Right lobe of liver (tissue), 6 donors: ENCODE data around the gene SLC7A4. TPM values are rescaled to one million over a fixed set of nuclear protein-coding genes. Genes with fewer than 3 reads are reported as not detected.
"Not testable (repeated sequence)": the region's sequence is repeated elsewhere in the genome, so short reads cannot be mapped to it uniquely, and the experiment has no call there.

Experiments used
- ATAC-seq, 4 donors: fragments of 200-7000 bp; cut with Tn5 transposase; one replicate each; pipeline ENCODE4 v1.9.1; 2020; ENCODE audit warnings: mild to moderate bottlenecking in 4 of 4, moderate library complexity in 4 of 4
- DNase-seq, 3 donors: peaks; one replicate each; pipeline ENCODE4 v3.0.0-alpha.2; 2020
- H3K27ac ChIP-seq, 3 donors: fragments of 200-600 bp; one replicate each; pipeline ENCODE4 v1.8.0; 2022
- H3K27me3 ChIP-seq, 2 donors: fragments of 200-600 bp; one replicate each; pipeline ENCODE4 v1.8.0; 2022
- H3K36me3 ChIP-seq, 4 donors: fragments of 200-600 bp; sonication (generic) in 1 of 4; one replicate each; pipeline versions ENCODE4 v1.5.1 to v1.8.0; 2017 to 2022; ENCODE audit warnings: control low read depth in 1 of 4
- H3K4me1 ChIP-seq, 4 donors: fragments of 200-600 bp; sonication (generic) in 1 of 4; one replicate each; pipeline versions ENCODE4 v1.5.1 to v1.8.0; 2017 to 2022; ENCODE audit warnings: control low read depth in 1 of 4
- H3K4me3 ChIP-seq, 3 donors: fragments of 200-600 bp; one replicate each; pipeline ENCODE4 v1.8.0; 2022
- H3K9me3 ChIP-seq, 4 donors: fragments of 200-600 bp; sonication (generic) in 1 of 4; one replicate each; pipeline versions ENCODE4 v1.5.1 to v1.8.0; 2017 to 2022; ENCODE audit warnings: control low read depth in 1 of 4
- CTCF ChIP-seq, 4 donors: fragments of 200-600 bp in 3 of 4; fragments of 450-650 bp in 1 of 4; IDR thresholded peaks; one replicate each; pipeline versions ENCODE4 v1.5.1 to v1.8.0; 2016 to 2022; ENCODE audit warnings: antibody characterized with exemption in 4 of 4, mild to moderate bottlenecking in 2 of 4
- POLR2A ChIP-seq: fragments of 450-650 bp; IDR thresholded peaks from one replicate; pipeline ENCODE4 v1.6.1; 2017; ENCODE audit warnings: antibody characterized with exemption, mild to moderate bottlenecking
- WGBS: methylation state at CpG from one replicate; pipeline ENCODE4 v1.1.6; 2018; ENCODE audit warnings: low coverage, low lambda C conversion rate; ENCODE audit not compliant: insufficient coverage; ENCODE audit errors: missing lambda C conversion rate; 5-methylcytosine and 5-hydroxymethylcytosine counted together
- intact Hi-C, 2 donors: fragments of 100-400 bp; cut with DNase I; formaldehyde crosslinking; loops; one replicate each; pipeline versions ENCODE4 v1.11.2 to v1.14.1; 2022
- total RNA-seq, 6 experiments: library from RNA; depleted of rRNA in 2 of 6; stranded (reverse); fragments of >200 nt in 2 of 6; fragmentation: NEBNext Ultra II Directional in 3 of 6; extraction: Animal tissue kit (Norgen Biotek cat#: 25700) in 3 of 6; gene quantifications; one replicate each; pipeline versions ENCODE4 v1.1.0 to v1.2.4, GENCODE V29; 2016 to 2023
- donor health status: DM: no; HTN: yes; CAD: no.
- donor health status: DM: no; HTN: no; CAD: no.
- donor health status: DM: no; HTN: no; CAD: no.
- donor health status: DM: no; HTN: yes; CAD: no.
- donor health status: DM: no; HTN: yes; CAD: no.

Gene SLC7A4
- total RNA-seq, 6 experiments from 2014 or later, result 0.12 to 0.35 (median 0.18) TPM; not detected in 1

GRCh38 chr22:21068681-21069276 is 36.4 kb upstream of the SLC7A4 start:
- Histone ChIP-seq H3K36me3 (no peaks in the 10 kb centered on the region), H3K4me3 (no peak overlapping the region), H3K27me3 (no peaks in the 10 kb centered on the region), H3K27ac (no peak overlapping the region), H3K4me1 (no peaks in the 10 kb centered on the region), H3K9me3 (no peaks in the 10 kb centered on the region)
- TF ChIP-seq CTCF (IDR thresholded peaks at IDR 0.05) (no peak), POLR2A (no peak)
- no peak for DNase-seq
- intact Hi-C loops, result no loop called here
- 69% methylated on average over 3 of the region's 4 CpGs for WGBS
- no peak for ATAC-seq

- TF ChIP-seq CTCF (IDR thresholded peaks at IDR 0.05), result no peak
- TF ChIP-seq POLR2A, result no peak
- 94% methylated on average over 3 of the region's 12 CpGs for WGBS
These were observed 35.7 kb upstream of the SLC7A4 start for GRCh38 chr22:21067901-21068680.

GRCh38 chr22:21067075-21067900 is 34.9 kb upstream of the SLC7A4 start:
- H3K4me1 ChIP-seq, result no peaks in the 10 kb centered on the region
- intact Hi-C loops, result no loop called here
- TF ChIP-seq CTCF (IDR thresholded peaks at IDR 0.05) (no peak), POLR2A (no peak)
- ATAC-seq (no peak), DNase-seq (no peak)
- H3K27me3 ChIP-seq, result no peaks in the 10 kb centered on the region
- no peaks in the 10 kb centered on the region for H3K9me3 ChIP-seq
- H3K4me3 ChIP-seq, result no peak overlapping the region
- 65% methylated on average over 9 of the region's 28 CpGs for WGBS
- no peaks in the 10 kb centered on the region for H3K36me3 ChIP-seq
- H3K27ac ChIP-seq, result no peak overlapping the region

More at GRCh38 chr22:21067901-21068680, 35.7 kb upstream of the SLC7A4 start:
- no peak for DNase-seq
- Histone ChIP-seq H3K27me3 (no peaks in the 10 kb centered on the region), H3K9me3 (no peaks in the 10 kb centered on the region), H3K36me3 (no peaks in the 10 kb centered on the region), H3K4me1 (no peaks in the 10 kb centered on the region), H3K4me3 (no peak overlapping the region), H3K27ac (no peak overlapping the region)
- intact Hi-C loops, result no loop called here
- no peak for ATAC-seq

GRCh38 chr22:21064917-21065864 is 32.8 kb upstream of the SLC7A4 start:
- no peaks in the 10 kb centered on the region for H3K36me3 ChIP-seq
- no peak overlapping the region for H3K27ac ChIP-seq
- H3K4me1 ChIP-seq, result no peaks in the 10 kb centered on the region
- DNase-seq (peak in 1 of 3 donors; percentile 23), ATAC-seq (no peak)
- 42% methylated on average over 9 of the region's 13 CpGs for WGBS
- H3K9me3 ChIP-seq, result no peaks in the 10 kb centered on the region
- no peaks in the 10 kb centered on the region for H3K27me3 ChIP-seq
- TF ChIP-seq CTCF (IDR thresholded peaks at IDR 0.05) (no peak), POLR2A (no peak)
- H3K4me3 ChIP-seq, result no peak overlapping the region
- intact Hi-C loops, result no loop called here

GRCh38 chr22:21064425-21064824 is 32.1 kb upstream of the SLC7A4 start:
- H3K27ac ChIP-seq, intact Hi-C loops, H3K27me3 ChIP-seq, H3K9me3 ChIP-seq, H3K36me3 ChIP-seq, ATAC-seq, DNase-seq, H3K4me1 ChIP-seq, H3K4me3 ChIP-seq: not testable (repeated sequence)
- WGBS, result 66% methylated on average over 11 of the region's 11 CpGs

GRCh38 chr22:21061660-21062321 is 29.4 kb upstream of the SLC7A4 start:
- H3K36me3 ChIP-seq, DNase-seq, intact Hi-C loops, ATAC-seq, H3K4me1 ChIP-seq, H3K27ac ChIP-seq, H3K4me3 ChIP-seq, H3K27me3 ChIP-seq, H3K9me3 ChIP-seq: not testable (repeated sequence)
- 79% methylated on average over 15 of the region's 18 CpGs for WGBS
